HG03378 (cell line): ENCODE data around the gene ARHGEF37.
A peak's percentile ranks its signal among the peaks of the same experiment; 100 is the strongest.

ENCODE experiments used
- ATAC-seq: cut with Tn5 transposase; IDR thresholded peaks from one replicate; pipeline ENCODE4 v1.9.1; 2021; ENCODE audit warnings: mild to moderate bottlenecking, moderate library complexity; ENCODE audit not compliant: unreplicated experiment

The ARHGEF37 gene

GRCh38 chr5:149671544-149671943, 90.2 kb downstream of the ARHGEF37 start:
- ATAC-seq, result no peak

- no peak for ATAC-seq
Observed at GRCh38 chr5:149672701-149673476, 91.6 kb downstream of the ARHGEF37 start.

GRCh38 chr5:149674686-149675085, 93.4 kb downstream of the ARHGEF37 start:
- no peak for ATAC-seq

GRCh38 chr5:149675610-149676201, 94.4 kb downstream of the ARHGEF37 start:
- ATAC-seq, result no peak

GRCh38 chr5:149677731-149678130, 96.4 kb downstream of the ARHGEF37 start:
- no peak for ATAC-seq

DNA sequence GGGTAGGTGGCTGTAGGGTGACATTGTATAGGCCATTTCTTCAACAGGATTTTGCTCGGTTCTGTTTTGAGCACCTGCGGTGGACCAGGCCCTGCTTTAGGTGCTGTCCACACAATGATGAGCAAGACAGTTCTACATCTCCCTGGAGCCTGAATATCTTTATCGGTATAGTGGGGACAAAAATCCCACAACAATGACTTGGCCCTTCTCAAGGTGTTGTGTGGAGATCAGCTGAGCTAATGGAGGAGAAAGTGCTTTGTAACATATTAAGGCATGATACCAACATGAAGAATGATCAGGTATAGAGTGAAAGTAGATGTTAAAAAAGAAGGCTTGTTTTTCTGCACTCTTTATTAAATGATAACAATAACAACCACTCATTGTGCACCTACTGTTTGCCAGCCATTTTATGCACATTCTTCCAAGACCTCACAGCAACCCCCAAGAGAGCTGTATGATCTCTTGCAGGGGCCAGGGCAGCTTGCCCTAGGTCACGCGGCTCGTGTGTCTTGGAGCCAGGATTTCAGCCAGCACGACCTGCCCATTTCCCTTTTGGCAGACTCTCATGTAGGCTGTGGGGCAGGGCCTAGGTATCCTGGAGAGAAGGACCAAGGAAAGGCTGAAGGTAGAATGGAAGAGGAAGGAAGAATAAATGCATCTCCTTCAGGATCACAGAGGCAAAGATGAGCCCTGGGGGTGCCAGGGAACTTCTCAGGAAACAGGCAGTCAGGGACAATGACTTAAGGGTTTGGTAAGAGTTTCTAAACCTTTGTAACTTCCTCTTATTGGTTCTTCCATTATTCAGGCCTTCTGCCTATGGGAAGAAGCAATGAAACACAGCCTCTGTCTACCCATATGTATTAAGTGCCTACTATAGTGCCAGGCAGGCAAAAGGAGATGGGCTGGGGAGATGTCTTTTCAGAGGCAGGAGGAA, 98.8 kb downstream of the ARHGEF37 start:
- peak; percentile 47 for ATAC-seq

GRCh38 chr5:149680810-149681221, 99.5 kb downstream of the ARHGEF37 start:
- peak; percentile 95 for ATAC-seq

DNA sequence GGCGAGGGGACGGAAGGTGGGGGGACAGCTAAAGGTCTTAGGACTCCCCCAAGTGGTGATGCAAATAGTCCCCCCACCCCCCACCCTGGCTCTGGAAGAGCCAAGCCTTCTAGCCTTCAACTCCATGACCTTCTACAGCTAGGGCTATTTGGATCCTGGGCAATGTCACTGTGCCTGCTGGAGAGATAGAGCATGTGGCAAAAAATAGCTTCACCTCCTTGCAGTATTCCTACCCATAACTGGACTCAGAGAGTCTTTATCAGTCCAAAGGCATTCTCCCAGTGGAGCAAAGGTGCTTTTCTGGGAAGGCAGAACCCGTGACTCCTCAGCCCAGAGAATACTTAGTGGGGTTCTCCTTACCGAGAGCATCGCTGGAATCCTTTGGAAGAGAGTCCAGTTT, 100.0 kb downstream of the ARHGEF37 start:
- no peak for ATAC-seq

- ATAC-seq, result no peak
Observed at GRCh38 chr5:149681922-149682321, 100.6 kb downstream of the ARHGEF37 start.

- ATAC-seq, result no peak
Observed at GRCh38 chr5:149682532-149683075, 101.3 kb downstream of the ARHGEF37 start.

- no peak for ATAC-seq
Observed at GRCh38 chr5:149683964-149684363, 102.7 kb downstream of the ARHGEF37 start.

GRCh38 chr5:149684371-149684770, 103.1 kb downstream of the ARHGEF37 start:
- ATAC-seq, result no peak
